ENCODE results near the gene ZNF74.

- TF ChIP-seq, protein P1, sequence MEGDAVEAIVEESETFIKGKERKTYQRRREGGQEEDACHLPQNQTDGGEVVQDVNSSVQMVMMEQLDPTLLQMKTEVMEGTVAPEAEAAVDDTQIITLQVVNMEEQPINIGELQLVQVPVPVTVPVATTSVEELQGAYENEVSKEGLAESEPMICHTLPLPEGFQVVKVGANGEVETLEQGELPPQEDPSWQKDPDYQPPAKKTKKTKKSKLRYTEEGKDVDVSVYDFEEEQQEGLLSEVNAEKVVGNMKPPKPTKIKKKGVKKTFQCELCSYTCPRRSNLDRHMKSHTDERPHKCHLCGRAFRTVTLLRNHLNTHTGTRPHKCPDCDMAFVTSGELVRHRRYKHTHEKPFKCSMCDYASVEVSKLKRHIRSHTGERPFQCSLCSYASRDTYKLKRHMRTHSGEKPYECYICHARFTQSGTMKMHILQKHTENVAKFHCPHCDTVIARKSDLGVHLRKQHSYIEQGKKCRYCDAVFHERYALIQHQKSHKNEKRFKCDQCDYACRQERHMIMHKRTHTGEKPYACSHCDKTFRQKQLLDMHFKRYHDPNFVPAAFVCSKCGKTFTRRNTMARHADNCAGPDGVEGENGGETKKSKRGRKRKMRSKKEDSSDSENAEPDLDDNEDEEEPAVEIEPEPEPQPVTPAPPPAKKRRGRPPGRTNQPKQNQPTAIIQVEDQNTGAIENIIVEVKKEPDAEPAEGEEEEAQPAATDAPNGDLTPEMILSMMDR (IDR thresholded peaks at IDR 0.05): no peak
- TF ChIP-seq POLR2A (IDR thresholded peaks at IDR 0.05): no peak
These were observed 42.4 kb downstream of the ZNF74 start for GRCh38 chr22:20436307-20436767.
